ENCODE data around the gene U2AF2.

The U2AF2 gene

GRCh38 chr19:55683449-55684261 lies 28.8 kb downstream of the U2AF2 start:
- no peak for DNase-seq (ENCODE audit: low read depth)
- no peak overlapping the region for H3K4me3 ChIP-seq (ENCODE audit: low read depth, low read length)

- no peak for DNase-seq (ENCODE audit: low read depth)
- H3K4me3 ChIP-seq (ENCODE audit: low read depth, low read length), result no peak overlapping the region
Measured at GRCh38 chr19:55684946-55685681, 30.3 kb downstream of the U2AF2 start.

- no peak for DNase-seq (ENCODE audit: low read depth)
- H3K4me3 ChIP-seq (ENCODE audit: low read depth, low read length), result no peak overlapping the region
Measured at GRCh38 chr19:55685776-55686175, 30.9 kb downstream of the U2AF2 start.

- no peak for DNase-seq (ENCODE audit: low read depth)
- no peak overlapping the region for H3K4me3 ChIP-seq (ENCODE audit: low read depth, low read length)
Measured at GRCh38 chr19:55686311-55687050, 31.6 kb downstream of the U2AF2 start.

- no peak overlapping the region for H3K4me3 ChIP-seq (ENCODE audit: low read depth, low read length)
- DNase-seq (ENCODE audit: low read depth), result no peak
Measured at GRCh38 chr19:55687281-55688201, 32.7 kb downstream of the U2AF2 start.

- no peak for DNase-seq (ENCODE audit: low read depth)
- H3K4me3 ChIP-seq (ENCODE audit: low read depth, low read length), result no peak overlapping the region
Measured at GRCh38 chr19:55688422-55689218, 33.8 kb downstream of the U2AF2 start.

- no peak for DNase-seq (ENCODE audit: low read depth)
- H3K4me3 ChIP-seq (ENCODE audit: low read depth, low read length), result no peak overlapping the region
Measured at GRCh38 chr19:55689411-55690108, 34.7 kb downstream of the U2AF2 start.

- H3K4me3 ChIP-seq (ENCODE audit: low read depth, low read length), result no peak overlapping the region
- DNase-seq (ENCODE audit: low read depth), result no peak
Measured at GRCh38 chr19:55690109-55690768, 35.4 kb downstream of the U2AF2 start.

GRCh38 chr19:55690769-55691545 lies 36.1 kb downstream of the U2AF2 start:
- H3K4me3 ChIP-seq (ENCODE audit: low read depth, low read length), result no peak overlapping the region
- no peak for DNase-seq (ENCODE audit: low read depth)

- no peak for DNase-seq (ENCODE audit: low read depth)
- no peak overlapping the region for H3K4me3 ChIP-seq (ENCODE audit: low read depth, low read length)
Measured at GRCh38 chr19:55691561-55692481, 37.0 kb downstream of the U2AF2 start.

- no peak overlapping the region for H3K4me3 ChIP-seq (ENCODE audit: low read depth, low read length)
- no peak for DNase-seq (ENCODE audit: low read depth)
Measured at GRCh38 chr19:55692681-55693081, 37.8 kb downstream of the U2AF2 start.

- H3K4me3 ChIP-seq (ENCODE audit: low read depth, low read length), result no peak overlapping the region
- DNase-seq (ENCODE audit: low read depth), result no peak
Measured at GRCh38 chr19:55693336-55693974, 38.6 kb downstream of the U2AF2 start.

- no peak overlapping the region for H3K4me3 ChIP-seq (ENCODE audit: low read depth, low read length)
- DNase-seq (ENCODE audit: low read depth), result no peak
Measured at GRCh38 chr19:55694241-55694655, 39.4 kb downstream of the U2AF2 start.

- no peak for DNase-seq (ENCODE audit: low read depth)
- H3K4me3 ChIP-seq (ENCODE audit: low read depth, low read length), result no peak overlapping the region
Measured at GRCh38 chr19:55694656-55695491, 40.0 kb downstream of the U2AF2 start.

All from skeletal muscle cell (primary cell).